Rectal smooth muscle tissue (tissue), 1 donor: ENCODE measurements around the gene ASTL.

Experiments
- H3K27ac ChIP-seq: one replicate; pipeline ENCODE4 v1.7.0; 2013; ENCODE audit warnings: low read depth, low read length, inconsistent platforms
- H3K27me3 ChIP-seq: one replicate; pipeline ENCODE4 v1.7.0; 2013; ENCODE audit warnings: low read length; ENCODE audit not compliant: control insufficient read depth, insufficient read depth
- H3K36me3 ChIP-seq: one replicate; pipeline ENCODE4 v1.7.0; 2013; ENCODE audit warnings: low read length; ENCODE audit not compliant: control insufficient read depth, insufficient read depth
- H3K4me1 ChIP-seq: one replicate; pipeline ENCODE4 v1.7.0; 2013; ENCODE audit warnings: low read length; ENCODE audit not compliant: control insufficient read depth, insufficient read depth
- H3K4me3 ChIP-seq: one replicate; pipeline ENCODE4 v1.7.0; 2013; ENCODE audit warnings: low read length
- H3K9ac ChIP-seq: one replicate; pipeline ENCODE4 v1.7.0; 2013; ENCODE audit warnings: low read length

Gene ASTL

DNA sequence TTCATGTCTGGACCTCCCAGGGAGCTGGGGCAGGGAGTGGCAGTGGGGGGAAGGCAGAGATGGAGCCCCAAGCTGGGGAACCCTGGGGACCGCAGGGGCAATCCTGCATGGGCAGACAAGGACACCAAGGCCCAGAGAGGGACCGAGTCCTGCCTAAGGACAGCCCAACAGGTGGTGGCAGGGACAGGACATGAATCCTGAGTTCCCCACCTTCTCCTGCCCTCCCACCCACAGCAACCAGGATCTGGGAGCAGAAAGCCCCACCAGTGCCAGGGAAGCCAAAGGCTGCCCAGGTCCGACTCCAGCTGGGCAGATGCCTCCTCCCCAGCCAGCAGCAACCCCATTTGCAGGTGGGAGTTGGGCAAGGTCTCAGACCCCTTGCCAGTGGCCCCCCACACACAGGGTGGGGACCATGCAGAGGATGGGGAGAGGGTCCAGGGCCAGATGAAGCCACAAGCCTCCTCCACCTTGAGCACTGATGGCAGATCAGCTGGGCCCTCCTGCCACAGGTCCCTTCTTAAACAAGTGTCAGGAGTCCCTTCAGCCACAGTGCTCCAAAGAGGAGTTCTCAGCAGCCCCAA, 28.3 kb downstream of the ASTL start:
- H3K27ac ChIP-seq: no peak overlapping the region
- no peaks in the 10 kb centered on the region for H3K27me3 ChIP-seq

GRCh38 chr2:96109361-96109680, 29.0 kb downstream of the ASTL start:
- H3K4me3 ChIP-seq: no peak overlapping the region
- no peaks in the 10 kb centered on the region for H3K27me3 ChIP-seq
- H3K4me1 ChIP-seq: peaks cover 4% of the 10 kb centered on the region
- no peak overlapping the region for H3K9ac ChIP-seq
- no peaks in the 10 kb centered on the region for H3K36me3 ChIP-seq
- no peak overlapping the region for H3K27ac ChIP-seq

More for the DNA sequence above, 28.3 kb downstream of the ASTL start:
- Histone ChIP-seq H3K4me3 (no peak overlapping the region), H3K36me3 (no peaks in the 10 kb centered on the region), H3K4me1 (peaks cover 4% of the 10 kb centered on the region), H3K9ac (no peak overlapping the region)

- H3K4me3 ChIP-seq: no peak overlapping the region
- H3K27ac ChIP-seq: no peak overlapping the region
- peaks cover 4% of the 10 kb centered on the region for H3K4me1 ChIP-seq
- H3K27me3 ChIP-seq: no peaks in the 10 kb centered on the region
- no peaks in the 10 kb centered on the region for H3K36me3 ChIP-seq
- H3K9ac ChIP-seq: no peak overlapping the region
Observed at GRCh38 chr2:96108541-96109360, 29.6 kb downstream of the ASTL start.

- no peaks in the 10 kb centered on the region for H3K27me3 ChIP-seq
- H3K27ac ChIP-seq: no peak overlapping the region
- no peak overlapping the region for H3K9ac ChIP-seq
- no peaks in the 10 kb centered on the region for H3K36me3 ChIP-seq
- H3K4me3 ChIP-seq: no peak overlapping the region
- peaks cover 4% of the 10 kb centered on the region for H3K4me1 ChIP-seq
Observed at GRCh38 chr2:96108151-96108540, 30.2 kb downstream of the ASTL start.

DNA sequence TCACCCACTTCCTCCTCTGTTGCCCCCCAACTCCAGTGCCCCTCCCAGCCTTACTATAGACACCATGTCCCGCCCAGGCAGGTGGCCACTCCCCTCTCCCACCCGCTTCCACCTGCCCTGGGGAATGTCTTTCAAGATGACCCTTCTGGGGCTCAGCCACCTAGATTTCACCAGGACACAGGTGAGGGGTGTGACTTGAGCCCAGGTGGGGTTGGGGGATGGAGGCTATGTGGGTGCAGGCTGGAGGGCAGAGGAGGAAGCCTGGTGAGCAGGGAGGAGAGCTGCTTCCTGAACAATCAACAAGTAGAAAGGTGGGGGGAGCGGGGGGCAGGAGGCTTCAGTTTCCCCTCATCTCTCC, 30.6 kb downstream of the ASTL start:
- Histone ChIP-seq H3K27ac (no peak overlapping the region), H3K27me3 (no peaks in the 10 kb centered on the region)

GRCh38 chr2:96106991-96107707, 31.2 kb downstream of the ASTL start:
- Histone ChIP-seq H3K27ac (no peak overlapping the region), H3K4me1 (peaks cover 4% of the 10 kb centered on the region), H3K36me3 (no peaks in the 10 kb centered on the region), H3K9ac (no peak overlapping the region), H3K27me3 (no peaks in the 10 kb centered on the region), H3K4me3 (no peak overlapping the region)

More for the DNA sequence above, 30.6 kb downstream of the ASTL start:
- H3K4me3 ChIP-seq: no peak overlapping the region
- H3K36me3 ChIP-seq: no peaks in the 10 kb centered on the region
- no peak overlapping the region for H3K9ac ChIP-seq
- H3K4me1 ChIP-seq: peaks cover 4% of the 10 kb centered on the region

DNA sequence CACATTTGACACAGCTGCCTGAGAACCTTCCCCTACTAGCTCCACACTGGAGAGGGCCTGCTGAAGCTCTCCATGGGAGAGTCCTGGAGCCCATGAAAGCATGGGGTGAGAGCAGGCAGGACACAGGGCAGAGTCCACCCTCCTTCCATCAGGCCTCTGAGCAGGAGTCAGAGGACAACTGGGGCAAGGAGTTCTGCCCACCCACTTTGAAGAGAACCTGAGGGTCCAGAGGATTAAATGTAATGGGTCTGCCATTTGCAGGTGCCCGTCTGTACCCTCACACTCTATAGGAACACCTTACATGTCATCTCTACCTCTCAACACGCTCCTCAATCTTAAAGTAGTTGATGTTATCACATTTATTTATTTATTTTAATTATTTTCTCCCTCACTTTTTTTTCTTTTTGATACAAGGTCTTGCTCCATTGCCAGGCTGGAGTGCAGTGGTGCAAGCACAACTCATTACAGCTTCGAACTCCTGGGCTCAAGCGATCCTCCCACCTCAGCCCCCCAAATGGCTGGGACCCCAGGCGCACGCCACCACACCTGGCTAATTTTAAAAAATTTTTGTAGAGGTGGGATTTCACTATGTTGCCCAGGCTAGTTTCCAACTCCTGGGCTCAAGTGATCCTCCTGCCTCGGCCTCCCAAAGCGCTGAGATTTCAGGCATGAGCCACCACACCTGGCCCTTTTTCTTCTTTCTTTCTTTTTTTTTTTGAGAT, 32.1 kb downstream of the ASTL start:
- Histone ChIP-seq H3K27ac (no peak overlapping the region), H3K27me3 (no peaks in the 10 kb centered on the region), H3K9ac (no peak overlapping the region), H3K4me3 (no peak overlapping the region), H3K4me1 (peaks cover 4% of the 10 kb centered on the region), H3K36me3 (no peaks in the 10 kb centered on the region)

DNA sequence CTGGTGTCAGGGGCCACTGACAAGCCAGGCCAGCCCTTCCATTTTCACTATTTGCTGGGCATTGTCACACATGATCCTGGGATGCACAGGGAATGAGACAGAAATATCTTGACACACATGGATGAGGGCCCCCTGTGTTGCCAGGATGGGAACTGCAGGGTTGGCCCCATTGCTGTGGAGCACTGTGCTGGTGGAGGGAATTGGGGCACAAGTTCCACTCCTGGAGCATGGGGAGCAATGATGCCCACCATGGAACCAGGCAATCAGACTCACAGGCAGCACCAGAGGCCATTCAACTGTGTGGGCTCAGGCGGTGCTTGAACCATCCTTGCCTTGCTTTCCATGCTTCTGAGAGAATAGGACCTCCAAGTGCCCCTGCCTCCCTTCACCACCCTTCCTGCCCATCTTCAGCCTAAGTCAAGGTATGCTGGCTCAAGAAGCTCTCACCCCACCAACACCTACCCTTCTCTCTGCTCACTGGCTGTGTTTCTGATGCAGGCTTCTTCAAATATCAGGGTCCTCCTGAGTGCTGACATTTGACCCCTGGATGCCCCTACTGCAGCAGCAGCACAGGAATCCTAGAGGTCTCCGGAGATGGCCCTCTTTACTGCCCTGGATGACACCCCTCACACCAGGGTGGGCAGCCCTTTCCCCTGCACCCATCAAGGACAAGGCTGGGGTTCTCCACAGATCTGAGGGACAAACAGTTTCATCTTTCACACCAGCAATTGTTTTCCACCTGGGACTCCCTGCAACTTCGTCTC, 33.0 kb downstream of the ASTL start:
- H3K4me1 ChIP-seq: peaks cover 4% of the 10 kb centered on the region
- H3K36me3 ChIP-seq: no peaks in the 10 kb centered on the region
- no peak overlapping the region for H3K9ac ChIP-seq
- no peak overlapping the region for H3K4me3 ChIP-seq
- H3K27me3 ChIP-seq: no peaks in the 10 kb centered on the region
- H3K27ac ChIP-seq: no peak overlapping the region

DNA sequence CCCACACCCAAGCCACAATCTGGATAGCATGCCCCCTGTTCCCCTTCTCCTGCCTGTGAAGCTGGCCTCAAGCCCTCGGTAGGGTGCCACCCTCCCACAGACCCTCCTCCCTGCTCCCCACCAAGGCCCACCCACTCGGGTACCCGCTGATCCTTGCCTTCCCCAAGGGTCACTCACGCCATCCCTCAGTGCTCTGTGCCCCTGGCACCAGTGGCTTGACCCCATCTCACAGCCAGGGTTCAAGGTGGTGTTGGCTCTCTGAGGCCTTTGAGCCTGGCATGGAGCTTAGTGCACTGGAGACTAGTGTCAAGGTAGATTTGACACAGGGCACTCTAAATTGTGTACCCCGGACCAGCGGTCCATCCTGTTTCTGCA, 33.8 kb downstream of the ASTL start:
- Histone ChIP-seq H3K36me3 (no peaks in the 10 kb centered on the region), H3K4me1 (peaks cover 4% of the 10 kb centered on the region), H3K27ac (no peak overlapping the region), H3K27me3 (no peaks in the 10 kb centered on the region), H3K4me3 (no peak overlapping the region), H3K9ac (no peak overlapping the region)

GRCh38 chr2:96103761-96104486, 34.4 kb downstream of the ASTL start:
- Histone ChIP-seq H3K27ac (no peak overlapping the region), H3K4me1 (no peaks in the 10 kb centered on the region), H3K36me3 (no peaks in the 10 kb centered on the region), H3K9ac (no peak overlapping the region), H3K4me3 (no peak overlapping the region), H3K27me3 (no peaks in the 10 kb centered on the region)

DNA sequence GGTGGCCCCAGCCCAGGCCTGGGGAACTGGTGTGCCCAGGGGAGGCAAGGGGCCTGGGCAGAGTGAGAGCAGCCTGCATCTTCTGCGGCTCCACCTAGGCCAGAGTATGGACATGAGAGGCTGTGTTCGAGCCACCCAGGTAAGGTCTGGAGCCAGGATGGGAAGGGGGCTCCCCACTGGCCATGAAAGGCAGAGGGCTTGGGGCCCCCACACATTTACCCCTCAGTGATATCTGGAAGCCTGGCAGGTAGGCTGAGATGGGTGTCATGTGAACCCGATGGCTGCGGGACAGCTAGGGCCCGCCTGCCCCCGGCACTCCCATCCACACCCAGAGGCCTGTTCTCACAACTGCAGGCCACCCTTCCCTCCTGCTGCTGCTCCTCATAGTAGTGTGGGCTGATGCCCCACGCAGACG, 35.1 kb downstream of the ASTL start:
- Histone ChIP-seq H3K36me3 (no peaks in the 10 kb centered on the region), H3K27ac (no peak overlapping the region), H3K27me3 (no peaks in the 10 kb centered on the region), H3K4me3 (no peak overlapping the region), H3K4me1 (no peaks in the 10 kb centered on the region), H3K9ac (no peak overlapping the region)
